HG03280 (cell line): Measurements from ENCODE around the gene WDR76.

Experiments used
- ATAC-seq: cut with Tn5 transposase; IDR thresholded peaks from one replicate; pipeline ENCODE4 v1.9.1; 2021; ENCODE audit warnings: mild to moderate bottlenecking, moderate library complexity; ENCODE audit not compliant: unreplicated experiment

The WDR76 gene

GRCh38 chr15:43876872-43877271 lies 50.1 kb downstream of the WDR76 start:
- ATAC-seq, result no peak

DNA sequence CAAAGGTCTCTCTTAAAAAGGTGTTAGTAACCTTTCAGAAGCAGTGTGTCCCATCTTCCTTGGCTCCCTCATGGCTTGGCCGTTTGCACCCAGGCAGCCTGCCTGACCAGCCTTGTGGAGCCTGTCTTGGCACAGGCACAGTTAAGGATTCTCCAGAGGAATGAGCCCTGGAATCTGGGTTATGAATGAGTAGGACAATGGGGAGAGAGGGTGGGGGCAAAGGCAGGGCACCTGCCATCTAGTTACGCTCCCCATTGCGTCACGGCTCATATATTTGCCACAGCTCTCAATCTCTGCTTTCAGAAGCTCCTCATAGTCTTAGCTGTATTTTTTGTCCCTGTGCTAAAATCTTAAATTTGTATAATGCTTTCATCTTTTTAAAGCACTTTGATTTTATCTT lies 50.6 kb downstream of the WDR76 start:
- ATAC-seq, result no peak

- no peak for ATAC-seq
Measured at GRCh38 chr15:43878446-43878845, 51.6 kb downstream of the WDR76 start.

- ATAC-seq, result no peak
Measured at GRCh38 chr15:43879386-43880355, 52.9 kb downstream of the WDR76 start.

DNA sequence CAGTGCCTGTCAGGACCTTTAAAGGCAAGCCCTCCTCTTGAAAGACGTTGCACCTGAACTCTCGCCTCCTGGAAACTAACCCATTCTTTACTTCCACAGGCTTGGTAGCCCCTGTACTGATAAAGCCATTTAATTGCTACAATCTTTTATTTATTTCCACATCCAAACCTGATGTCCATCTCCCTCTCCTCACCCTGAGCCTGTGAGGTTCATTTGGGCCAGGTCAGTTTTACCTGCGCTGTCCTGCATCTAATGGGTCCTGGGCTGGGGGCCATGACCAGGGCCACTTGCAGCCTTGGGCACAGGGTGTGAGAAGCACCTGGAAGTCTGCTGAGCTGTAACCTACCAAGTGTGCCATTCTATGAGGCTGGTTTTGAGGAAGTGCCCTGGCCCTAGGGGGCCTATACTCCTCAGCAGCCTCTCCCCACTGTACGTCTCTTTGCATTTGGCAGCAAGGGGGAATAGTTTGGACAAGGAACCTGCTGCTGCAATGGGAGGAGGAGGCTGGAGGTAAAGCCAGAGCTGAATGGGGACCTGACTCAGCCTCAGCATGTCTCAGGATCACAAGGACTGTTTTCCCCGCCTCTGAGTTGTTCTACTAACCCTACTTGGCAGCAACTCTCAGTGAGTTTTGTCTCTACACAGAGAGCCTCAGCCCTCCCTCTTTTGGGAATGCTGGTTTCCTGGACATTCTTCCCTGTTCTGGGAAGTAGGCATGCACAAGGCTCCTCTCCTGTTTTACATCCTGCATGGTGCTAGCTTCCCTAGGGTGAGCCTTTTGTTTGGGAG lies 53.8 kb downstream of the WDR76 start:
- no peak for ATAC-seq

DNA sequence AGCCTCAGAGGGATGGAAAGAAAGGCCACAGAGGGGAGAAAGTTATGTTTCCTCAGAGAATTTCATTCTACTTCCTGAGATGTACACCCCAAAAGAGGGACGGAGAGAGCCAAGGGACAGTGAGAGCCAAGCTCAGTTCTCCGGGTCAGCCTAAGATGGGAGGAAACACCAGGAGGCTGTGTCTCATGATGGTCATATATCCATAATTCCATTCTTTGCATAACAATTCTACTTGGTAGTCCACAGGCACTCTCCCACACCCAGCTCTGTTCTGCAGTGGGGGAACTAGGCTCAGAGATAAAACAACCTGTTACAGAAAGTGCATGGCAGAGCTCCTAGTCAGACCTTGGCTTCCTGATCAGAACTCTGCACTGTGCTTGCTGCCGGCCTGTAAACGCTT lies 54.4 kb downstream of the WDR76 start:
- ATAC-seq, result no peak

- no peak for ATAC-seq
Measured at GRCh38 chr15:43881944-43882343, 55.1 kb downstream of the WDR76 start.

GRCh38 chr15:43883571-43883970 lies 56.8 kb downstream of the WDR76 start:
- no peak for ATAC-seq

GRCh38 chr15:43886558-43886957 lies 59.8 kb downstream of the WDR76 start:
- no peak for ATAC-seq

- no peak for ATAC-seq
Measured at GRCh38 chr15:43887901-43888300, 61.1 kb downstream of the WDR76 start.

GRCh38 chr15:43889042-43889441 lies 62.2 kb downstream of the WDR76 start:
- ATAC-seq, result no peak

DNA sequence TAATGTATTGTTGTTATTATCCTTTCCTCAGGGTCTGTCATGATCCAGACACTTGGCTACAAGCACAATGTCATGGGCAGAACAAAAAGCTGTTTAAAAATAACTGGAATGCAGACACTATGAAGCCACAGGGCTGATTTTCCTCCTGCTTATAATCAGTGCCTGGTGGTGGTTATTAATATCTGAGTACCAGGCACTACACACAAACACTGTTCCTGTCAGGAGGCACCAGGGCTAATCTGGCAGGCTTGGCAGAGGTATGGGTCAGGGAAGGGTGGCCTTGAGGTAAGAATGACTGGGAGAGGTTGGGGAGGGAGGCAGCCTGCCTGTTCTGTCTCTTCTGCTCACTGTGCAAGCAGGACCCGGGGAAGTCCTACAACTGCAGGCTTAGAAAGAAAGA lies 67.2 kb downstream of the WDR76 start:
- no peak for ATAC-seq

GRCh38 chr15:43895586-43895985 lies 68.8 kb downstream of the WDR76 start:
- no peak for ATAC-seq

GRCh38 chr15:43896543-43896942 lies 69.7 kb downstream of the WDR76 start:
- no peak for ATAC-seq

DNA sequence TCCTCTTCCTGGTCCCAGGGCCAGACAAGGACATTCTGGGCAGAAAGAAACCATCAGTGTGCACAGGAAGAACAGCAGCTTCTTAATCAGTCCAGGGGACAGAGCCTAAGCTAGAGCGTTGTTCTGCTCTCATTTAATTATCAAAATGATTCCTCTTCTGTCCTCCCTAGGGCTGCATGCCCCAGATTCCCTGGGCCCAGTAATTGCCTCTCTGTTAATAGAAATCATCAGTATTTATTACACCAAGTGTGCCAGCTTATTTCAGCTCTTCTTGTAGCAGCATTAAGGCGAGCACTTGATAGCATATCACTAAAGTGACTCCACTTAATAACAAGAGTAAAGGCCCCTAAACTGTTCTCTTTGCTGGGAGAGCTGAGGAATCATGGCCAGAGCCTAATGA lies 72.1 kb downstream of the WDR76 start:
- no peak for ATAC-seq

- no peak for ATAC-seq
Measured at GRCh38 chr15:43899928-43900327, 73.1 kb downstream of the WDR76 start.

DNA sequence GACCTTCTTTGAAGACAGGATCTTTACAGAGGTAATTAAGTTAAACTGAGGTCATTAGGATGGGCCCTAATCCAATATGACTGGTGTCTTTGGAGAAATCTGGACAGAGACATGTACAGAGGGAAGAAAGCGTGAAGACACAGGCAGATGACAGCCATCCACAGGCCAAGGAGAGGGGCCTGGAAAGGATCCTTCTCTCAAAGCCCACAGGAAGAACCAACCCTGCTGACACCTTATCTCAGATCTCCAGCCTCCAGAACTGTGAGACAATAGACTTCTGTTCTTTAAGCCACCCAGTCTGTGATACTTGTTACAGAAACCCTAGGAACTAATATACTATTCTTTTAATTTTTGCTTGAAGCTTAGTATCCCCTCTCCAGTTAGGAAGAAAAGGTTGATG lies 74.2 kb downstream of the WDR76 start:
- ATAC-seq, result no peak

GRCh38 chr15:43901495-43901894 lies 74.7 kb downstream of the WDR76 start:
- ATAC-seq, result no peak

DNA sequence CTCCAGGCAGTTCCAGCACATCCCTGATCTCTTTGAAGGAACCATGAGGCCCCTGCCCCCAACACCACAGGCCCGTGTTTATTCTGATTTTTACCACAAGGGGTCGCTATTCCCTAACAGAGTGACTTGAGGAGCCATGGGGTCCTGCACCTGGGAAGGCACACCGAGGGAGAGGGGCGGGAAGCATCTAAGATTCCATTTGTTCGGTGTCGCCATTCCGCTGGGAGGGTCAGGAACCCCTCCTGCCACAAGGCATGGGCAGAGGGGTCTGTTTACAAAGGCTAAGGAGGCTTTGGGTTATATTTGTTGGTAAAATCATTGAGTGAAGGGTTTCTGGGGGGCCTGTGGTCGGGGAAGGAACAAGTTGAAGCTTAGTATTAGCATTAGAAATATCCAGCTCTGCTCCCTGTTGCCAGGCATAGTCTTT lies 77.1 kb downstream of the WDR76 start:
- no peak for ATAC-seq

DNA sequence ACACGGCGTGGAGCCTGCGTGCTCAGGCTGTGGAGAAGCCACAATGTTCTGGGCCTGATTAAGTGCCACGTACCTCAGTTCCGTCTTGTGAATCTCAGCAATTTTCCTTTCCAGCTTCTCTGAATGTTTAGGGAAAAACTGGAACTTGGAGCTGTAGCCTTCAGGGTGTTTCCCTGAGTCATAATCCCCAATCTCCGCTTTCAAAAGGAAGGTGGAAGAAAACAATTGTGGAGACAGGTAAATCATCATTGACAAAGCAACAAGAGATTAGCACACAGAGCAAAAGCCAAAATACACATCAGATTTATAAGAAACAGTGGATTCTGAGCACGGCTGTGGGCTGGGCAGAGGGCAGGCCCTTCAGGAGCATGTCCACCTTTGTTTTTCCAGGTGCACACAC lies 79.0 kb downstream of the WDR76 start:
- no peak for ATAC-seq

- no peak for ATAC-seq
Measured at GRCh38 chr15:43908516-43909050, 81.8 kb downstream of the WDR76 start.
